HG02970 (cell line): ENCODE results near the gene WNT2B.

Experiments used
- ATAC-seq: cut with Tn5 transposase; IDR thresholded peaks from one replicate; pipeline ENCODE4 v1.9.1; 2021; ENCODE audit warnings: mild to moderate bottlenecking, moderate library complexity, moderate number of reproducible peaks; ENCODE audit not compliant: unreplicated experiment, low FRiP score

The WNT2B gene

GRCh38 chr1:112522621-112523020, 13.9 kb downstream of the WNT2B start:
- no peak for ATAC-seq

DNA sequence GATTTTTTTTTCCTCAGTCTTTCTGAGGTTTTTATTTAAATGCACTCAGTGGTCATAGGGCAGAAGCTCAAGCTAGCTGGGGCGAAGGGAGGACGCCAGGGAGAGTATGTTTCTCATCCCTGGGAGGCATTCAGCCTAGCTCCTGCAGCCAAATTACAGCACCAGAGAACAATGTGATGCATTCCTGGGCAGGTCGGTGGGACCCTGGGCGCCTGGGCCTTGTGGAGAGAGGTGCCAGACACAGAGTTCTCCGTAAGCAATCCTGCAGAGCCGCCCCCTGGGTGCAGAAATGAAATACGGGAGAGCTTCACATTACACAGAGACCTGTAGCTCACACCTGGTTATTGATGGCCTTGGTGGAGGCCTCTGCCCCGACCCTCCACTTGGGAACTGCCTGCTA, 15.5 kb downstream of the WNT2B start:
- no peak for ATAC-seq

DNA sequence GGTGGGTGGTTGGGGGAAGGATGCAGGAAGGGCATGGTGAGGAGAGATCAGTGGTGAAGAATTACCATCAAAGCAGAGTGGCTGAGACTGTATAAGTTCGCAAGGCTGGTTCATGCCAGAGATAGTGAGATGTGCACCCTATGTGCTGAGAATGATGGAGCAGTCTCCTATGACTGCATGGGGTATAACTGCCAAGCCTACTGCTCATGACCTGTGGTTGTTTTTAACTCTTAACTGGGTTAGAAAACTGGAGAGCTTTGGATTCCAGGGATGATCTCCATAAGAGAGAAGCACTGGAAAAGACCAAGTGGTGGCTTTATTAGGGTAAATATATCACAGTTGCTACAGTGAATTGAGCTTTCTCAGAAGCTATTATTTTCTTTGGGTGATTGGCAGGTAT, 16.2 kb downstream of the WNT2B start:
- no peak for ATAC-seq

DNA sequence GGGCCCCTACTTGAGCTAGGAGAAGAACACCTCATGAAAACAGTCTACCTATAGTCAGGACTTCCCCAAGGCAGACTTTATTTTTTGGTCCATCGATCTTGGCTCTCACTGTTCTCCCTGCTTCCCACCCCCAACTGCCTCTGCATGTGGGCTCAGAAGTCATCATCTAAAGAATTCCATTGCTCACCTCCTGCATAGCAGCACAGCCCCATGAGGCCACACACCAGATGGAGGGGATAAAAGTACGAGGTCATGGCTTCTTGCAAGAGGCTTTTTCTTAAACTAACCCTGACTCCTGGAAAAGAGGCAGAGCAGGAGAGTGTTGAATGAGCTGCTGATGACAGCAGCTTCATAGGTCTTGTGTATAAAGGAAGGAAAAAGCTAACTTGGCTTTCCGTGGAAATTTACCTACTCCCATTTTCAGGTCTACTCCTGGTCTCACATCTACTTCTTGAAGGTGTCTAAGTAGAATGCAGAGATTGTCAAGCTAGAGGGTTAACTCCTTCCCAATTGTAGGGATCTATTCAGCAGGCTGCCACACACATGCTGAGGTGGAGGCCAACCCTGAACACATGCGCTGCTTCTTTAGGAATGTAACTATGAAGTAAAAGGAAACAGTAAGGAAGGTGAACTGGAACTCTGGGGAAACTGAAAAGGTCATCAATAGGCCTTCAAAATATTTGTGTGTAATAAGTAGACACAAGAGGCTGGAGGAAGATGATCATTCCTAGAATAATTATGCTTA, 18.7 kb downstream of the WNT2B start:
- ATAC-seq = no peak

DNA sequence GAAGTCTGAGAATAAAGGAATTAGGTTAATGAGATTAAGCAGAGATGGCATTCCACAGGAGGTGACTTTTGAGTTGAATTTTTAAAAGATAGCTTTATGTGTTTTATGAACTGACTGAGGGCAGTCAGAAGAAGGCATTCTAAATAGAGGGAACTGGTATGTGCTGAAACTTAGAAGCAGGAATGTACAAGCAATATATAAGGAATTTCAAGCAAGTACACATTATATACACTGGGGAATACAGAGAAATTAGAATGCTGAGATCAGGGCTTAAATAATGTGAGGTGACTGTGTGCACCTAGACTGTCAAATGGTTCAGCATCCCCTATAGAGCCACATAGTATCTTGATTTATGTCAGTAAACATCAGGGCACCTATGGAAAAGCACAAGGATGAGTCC, 19.3 kb downstream of the WNT2B start:
- no peak for ATAC-seq

DNA sequence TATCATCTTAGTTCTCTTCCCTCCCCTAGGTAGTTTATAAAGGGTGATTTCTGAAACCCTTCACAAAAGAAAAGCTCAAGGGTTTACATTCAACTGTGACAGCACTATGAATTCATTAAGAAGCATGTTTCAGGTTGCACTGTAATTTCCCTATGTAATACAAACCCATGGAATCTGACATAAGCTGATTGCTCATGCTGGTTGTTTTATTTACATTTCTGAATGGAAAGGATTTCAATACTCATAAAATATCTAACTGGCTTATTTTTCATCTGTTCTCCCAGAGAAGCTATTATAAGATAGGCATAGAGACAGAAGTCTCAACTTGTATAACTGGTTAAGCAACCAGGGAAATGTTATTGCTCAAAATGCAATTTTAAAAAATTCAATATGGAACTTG, 20.5 kb downstream of the WNT2B start:
- ATAC-seq = no peak

DNA sequence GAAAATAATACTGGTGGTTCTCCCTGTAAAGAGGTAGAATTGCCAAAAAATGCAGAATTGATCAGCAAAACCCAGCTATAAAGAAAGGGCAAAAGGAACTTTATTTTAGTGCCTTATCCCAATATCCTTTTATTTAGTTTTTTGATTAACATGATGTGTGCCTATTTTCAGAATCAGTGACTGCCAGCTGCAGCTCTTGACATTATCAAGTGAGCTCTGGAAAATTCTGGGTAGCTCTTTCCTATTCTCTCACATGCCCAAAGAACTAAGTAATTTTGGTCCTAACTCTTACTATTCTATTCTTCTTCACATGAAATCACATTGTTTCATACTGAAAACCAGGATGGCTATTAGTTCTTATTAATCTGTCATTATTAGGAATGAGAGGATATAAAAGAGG, 22.1 kb downstream of the WNT2B start:
- no peak for ATAC-seq

GRCh38 chr1:112532064-112532463, 23.3 kb downstream of the WNT2B start:
- no peak for ATAC-seq

DNA sequence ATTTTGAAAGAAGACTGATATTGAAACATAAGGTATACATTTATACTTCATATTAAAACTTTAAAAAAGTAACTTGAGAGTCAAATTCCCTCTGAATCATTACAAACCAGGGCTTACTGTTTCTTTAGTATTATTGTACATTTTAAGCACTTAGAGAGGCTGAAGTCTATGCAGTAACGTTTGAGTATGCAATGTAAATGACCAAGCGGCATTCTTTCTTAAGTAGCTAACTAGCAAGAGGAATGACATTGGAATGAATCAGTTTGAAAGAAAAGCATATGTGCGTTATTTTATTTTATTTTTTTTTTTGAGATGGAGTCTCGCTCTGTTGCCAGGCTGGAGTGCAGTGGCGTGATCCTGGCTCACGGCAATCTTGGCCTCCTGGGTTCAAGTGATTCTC, 24.3 kb downstream of the WNT2B start:
- ATAC-seq = no peak

DNA sequence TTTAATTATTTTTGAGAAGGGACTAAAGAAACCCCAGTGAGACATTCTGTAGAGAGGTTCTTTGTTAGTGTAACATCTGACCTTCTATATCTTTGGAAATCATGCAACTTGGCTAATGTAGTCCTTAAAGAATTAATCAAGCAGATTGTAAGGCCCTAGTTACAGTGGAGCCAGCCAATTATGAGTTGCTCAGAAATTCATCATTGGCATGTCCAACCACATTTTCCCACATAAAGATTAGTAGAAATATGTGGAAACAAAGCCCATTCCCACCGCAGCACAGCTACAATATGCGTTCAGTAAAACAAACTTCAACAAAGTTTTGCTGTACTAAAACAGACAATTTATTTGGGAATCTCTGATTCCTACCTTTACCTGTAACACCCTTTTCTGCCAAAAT, 27.8 kb downstream of the WNT2B start:
- ATAC-seq = no peak

GRCh38 chr1:112537456-112537855, 28.7 kb downstream of the WNT2B start:
- ATAC-seq = no peak

DNA sequence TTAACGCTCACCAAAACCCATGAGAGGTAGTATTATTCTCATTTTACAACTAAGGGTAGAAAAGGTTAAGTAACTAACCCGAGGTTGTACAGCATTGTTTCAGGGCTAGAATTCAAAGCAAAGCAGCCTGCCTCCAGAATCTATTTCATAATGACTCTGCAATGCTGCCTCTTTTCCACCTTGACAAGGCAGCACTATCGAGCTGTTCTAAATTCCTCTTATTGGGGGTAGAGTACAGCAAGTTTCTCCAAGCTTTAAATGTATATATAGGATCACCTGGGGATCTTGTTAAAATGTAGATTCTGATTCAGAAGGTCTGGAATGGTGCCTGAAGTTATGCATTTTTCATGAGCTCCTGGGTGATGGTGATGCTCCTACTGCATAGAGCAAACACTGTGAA, 30.1 kb downstream of the WNT2B start:
- ATAC-seq = no peak

DNA sequence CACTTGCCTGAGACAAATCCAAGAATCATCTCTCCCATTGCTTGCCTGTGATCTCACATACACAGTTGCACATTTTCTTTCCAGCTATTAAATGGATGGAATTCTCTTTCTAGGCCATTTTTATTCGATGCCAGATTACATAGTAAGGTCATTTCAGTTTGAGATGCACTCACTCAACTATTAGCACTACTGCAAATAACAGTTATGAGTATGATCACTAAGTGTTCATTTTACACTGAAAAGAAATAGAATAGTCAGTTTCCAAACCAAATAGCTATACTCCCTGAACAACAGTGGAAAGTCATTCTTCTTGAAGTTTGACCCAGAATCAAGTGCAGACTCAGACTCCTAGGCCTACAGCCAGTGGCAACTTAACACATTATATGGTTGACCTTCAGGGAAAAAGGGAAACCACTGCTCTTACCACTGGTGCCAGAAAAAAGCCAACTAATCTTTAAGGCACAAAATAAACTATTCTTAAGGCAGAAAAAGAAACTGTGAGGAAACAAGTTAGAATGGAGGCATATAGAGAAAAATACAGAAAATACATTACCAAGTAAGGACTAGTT, 31.5 kb downstream of the WNT2B start:
- ATAC-seq = no peak

DNA sequence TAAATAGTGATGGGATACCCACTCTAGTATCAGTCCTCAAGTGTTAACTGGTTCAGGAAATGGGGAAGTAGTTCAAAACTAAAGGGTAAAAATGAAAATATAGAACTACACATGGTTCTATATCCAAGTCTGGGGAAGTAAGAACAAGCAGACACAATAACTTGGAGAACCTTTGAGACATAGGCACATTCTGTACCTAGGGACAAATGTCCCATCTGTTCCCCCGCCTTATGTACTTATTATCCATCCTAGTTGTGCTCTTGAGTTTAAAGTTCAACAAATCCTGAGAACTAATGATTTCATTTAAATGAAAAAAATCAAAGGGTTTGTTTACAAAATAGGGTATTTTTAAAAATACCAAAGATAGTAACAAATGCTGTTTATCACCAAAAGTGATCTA, 32.5 kb downstream of the WNT2B start:
- no peak for ATAC-seq

- ATAC-seq = no peak
Measured at GRCh38 chr1:112542206-112542973, 33.6 kb downstream of the WNT2B start.

- ATAC-seq = no peak
Measured at GRCh38 chr1:112544011-112544688, 35.4 kb downstream of the WNT2B start.

DNA sequence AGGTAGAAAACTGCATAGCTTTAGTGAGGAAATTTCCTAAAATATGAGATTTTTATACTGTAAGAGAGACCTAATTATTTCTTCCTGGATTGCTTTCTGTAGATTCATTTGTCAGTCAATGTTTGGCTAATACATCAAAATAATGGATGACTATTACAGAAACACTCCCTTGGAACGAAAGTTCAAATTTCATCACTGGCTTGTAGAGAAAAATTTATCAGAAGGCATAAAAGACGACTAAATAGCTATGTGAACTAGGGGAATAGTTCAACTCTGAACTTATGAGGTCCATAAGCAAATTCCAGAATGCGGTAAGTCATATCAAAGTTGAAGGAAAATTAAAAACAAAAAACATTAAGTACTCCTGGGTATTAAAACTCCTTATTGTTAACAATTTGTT, 36.0 kb downstream of the WNT2B start:
- ATAC-seq = no peak

DNA sequence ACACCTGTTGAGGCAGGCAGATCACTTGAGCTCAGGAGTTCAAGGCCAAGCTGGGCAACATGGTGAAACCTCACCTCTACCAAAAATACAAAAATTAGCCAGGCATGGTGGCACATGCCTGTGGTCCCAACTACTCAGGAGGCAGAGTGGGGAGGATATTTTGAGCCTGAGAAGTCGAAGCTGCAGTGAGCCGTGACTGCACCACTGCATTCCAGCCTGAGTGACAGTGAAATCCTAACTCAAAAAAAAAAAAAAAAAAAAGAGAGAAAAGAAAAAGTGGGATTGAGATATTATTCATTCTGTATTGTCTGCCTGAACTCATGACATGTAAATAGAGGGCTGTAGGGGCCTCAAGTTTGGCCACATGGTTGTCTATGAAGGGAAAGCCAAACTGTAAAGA, 37.3 kb downstream of the WNT2B start:
- ATAC-seq = no peak

DNA sequence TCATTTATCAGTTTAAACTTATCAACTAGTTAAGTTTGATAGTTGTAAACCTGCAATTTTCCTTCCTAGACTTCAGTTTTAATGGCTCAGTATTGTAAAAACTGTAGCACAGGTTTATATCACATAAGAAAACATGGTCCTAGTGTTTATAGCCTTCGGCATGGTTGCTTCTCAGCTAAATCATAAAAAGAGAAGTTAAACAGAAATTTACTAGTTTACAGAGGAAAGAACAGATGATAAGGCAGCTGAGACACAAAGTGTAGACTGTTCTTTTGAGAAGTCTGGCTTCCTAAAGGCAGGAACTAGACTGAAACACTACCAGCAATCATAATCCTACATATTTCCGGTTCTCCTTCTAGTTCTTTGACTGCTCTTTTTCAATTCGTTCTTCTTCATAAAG, 39.8 kb downstream of the WNT2B start:
- ATAC-seq = no peak

DNA sequence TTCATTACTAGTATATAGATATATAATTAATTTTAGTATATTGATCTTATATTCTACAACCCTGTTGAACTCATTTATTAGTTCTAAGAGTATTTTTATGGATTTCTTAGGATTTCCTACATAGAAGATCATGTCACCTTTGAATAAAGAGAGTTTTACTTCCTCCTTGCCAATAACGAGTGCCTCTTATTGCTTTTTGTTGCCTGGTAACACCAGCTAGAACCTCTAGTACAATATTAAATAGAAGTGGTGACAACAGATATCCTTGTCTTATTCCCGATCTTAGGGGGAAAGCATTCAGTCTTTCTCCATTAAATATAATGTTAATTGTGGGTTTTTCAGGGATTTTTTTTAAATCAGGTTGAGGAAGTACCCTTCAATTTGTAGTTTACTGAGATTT, 40.8 kb downstream of the WNT2B start:
- ATAC-seq = no peak

DNA sequence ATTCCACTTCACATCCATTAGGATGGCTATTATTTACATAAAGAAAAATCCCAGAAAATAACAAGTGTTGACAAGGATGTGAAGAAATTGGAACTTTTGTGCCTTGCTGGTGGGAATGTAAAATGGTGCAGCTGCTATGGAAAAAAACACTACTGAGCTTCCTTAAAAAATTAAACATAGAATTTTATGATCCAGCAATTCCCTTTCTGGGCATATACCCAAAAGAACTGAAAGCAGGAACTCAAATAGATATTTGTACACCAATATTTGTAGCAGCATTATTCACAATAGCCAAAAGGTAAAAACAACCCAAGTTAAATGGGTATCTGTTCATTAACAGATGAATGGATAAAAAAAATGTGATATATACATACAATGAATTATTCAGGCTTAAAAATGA, 45.6 kb downstream of the WNT2B start:
- ATAC-seq = no peak
